ENCODE results near the gene DNMT1. TPM values are rescaled to one million over a fixed set of nuclear protein-coding genes. Genes with fewer than 3 reads are reported as not detected.
A peak's percentile ranks its signal among the peaks of the same experiment; 100 is the strongest.

Gene DNMT1
- total RNA-seq, 1 experiment from 2014 or later, result 210 TPM

GRCh38 chr19:10228393-10228792 is 33.6 kb upstream of the DNMT1 start:
- ChIA-PET POLR2A (interaction anchor here (0.8 kb wide), 1 partner anchor 61 kb away, joined by 4 read pairs; no protein-coding TSS in a partner anchor), CTCF (interaction anchor here (0.5 to 3.6 kb wide), 24 partner anchors 8 to 177 kb away, joined by 3 to 43 read pairs (median 4); partner anchors contain the start of genes DNMT1, ICAM1 and ICAM5)
- ATAC-seq, result no peak
- DNase-seq (ENCODE audit: low spot score), result no peak
- no peaks in the 10 kb centered on the region for H3K9me3 Mint-ChIP-seq
- no peak overlapping the region for H3K27ac Mint-ChIP-seq
- no peak overlapping the region for H3K4me3 Mint-ChIP-seq
- H3K4me1 Mint-ChIP-seq, result peaks cover 10% of the 10 kb centered on the region
- TF ChIP-seq SOX15 (CRISPR knock-in tag; IDR thresholded peaks at IDR 0.05) (no peak), EMX1 (CRISPR knock-in tag; IDR thresholded peaks at IDR 0.05) (no peak), CDX4 (CRISPR knock-in tag; IDR thresholded peaks at IDR 0.05; ENCODE audit: borderline replicate concordance) (no peak), IRF2 (CRISPR knock-in tag; IDR thresholded peaks at IDR 0.05; ENCODE audit: borderline replicate concordance, low read depth) (no peak), PRRX2 (CRISPR knock-in tag; IDR thresholded peaks at IDR 0.05) (no peak), USF1 (CRISPR knock-in tag; IDR thresholded peaks at IDR 0.05) (no peak), TCF7 (CRISPR knock-in tag; IDR thresholded peaks at IDR 0.05; ENCODE audit: low read depth) (no peak), FOXK1 (CRISPR knock-in tag; IDR thresholded peaks at IDR 0.05) (no peak)
- TF ChIP-seq, protein P1, sequence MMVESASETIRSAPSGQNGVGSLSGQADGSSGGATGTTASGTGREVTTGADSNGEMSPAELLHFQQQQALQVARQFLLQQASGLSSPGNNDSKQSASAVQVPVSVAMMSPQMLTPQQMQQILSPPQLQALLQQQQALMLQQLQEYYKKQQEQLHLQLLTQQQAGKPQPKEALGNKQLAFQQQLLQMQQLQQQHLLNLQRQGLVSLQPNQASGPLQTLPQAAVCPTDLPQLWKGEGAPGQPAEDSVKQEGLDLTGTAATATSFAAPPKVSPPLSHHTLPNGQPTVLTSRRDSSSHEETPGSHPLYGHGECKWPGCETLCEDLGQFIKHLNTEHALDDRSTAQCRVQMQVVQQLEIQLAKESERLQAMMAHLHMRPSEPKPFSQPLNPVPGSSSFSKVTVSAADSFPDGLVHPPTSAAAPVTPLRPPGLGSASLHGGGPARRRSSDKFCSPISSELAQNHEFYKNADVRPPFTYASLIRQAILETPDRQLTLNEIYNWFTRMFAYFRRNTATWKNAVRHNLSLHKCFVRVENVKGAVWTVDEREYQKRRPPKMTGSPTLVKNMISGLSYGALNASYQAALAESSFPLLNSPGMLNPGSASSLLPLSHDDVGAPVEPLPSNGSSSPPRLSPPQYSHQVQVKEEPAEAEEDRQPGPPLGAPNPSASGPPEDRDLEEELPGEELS (CRISPR knock-in tag; IDR thresholded peaks at IDR 0.05), result no peak
- TF ChIP-seq, protein P2, sequence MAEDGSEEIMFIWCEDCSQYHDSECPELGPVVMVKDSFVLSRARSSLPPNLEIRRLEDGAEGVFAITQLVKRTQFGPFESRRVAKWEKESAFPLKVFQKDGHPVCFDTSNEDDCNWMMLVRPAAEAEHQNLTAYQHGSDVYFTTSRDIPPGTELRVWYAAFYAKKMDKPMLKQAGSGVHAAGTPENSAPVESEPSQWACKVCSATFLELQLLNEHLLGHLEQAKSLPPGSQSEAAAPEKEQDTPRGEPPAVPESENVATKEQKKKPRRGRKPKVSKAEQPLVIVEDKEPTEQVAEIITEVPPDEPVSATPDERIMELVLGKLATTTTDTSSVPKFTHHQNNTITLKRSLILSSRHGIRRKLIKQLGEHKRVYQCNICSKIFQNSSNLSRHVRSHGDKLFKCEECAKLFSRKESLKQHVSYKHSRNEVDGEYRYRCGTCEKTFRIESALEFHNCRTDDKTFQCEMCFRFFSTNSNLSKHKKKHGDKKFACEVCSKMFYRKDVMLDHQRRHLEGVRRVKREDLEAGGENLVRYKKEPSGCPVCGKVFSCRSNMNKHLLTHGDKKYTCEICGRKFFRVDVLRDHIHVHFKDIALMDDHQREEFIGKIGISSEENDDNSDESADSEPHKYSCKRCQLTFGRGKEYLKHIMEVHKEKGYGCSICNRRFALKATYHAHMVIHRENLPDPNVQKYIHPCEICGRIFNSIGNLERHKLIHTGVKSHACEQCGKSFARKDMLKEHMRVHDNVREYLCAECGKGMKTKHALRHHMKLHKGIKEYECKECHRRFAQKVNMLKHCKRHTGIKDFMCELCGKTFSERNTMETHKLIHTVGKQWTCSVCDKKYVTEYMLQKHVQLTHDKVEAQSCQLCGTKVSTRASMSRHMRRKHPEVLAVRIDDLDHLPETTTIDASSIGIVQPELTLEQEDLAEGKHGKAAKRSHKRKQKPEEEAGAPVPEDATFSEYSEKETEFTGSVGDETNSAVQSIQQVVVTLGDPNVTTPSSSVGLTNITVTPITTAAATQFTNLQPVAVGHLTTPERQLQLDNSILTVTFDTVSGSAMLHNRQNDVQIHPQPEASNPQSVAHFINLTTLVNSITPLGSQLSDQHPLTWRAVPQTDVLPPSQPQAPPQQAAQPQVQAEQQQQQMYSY (CRISPR knock-in tag; IDR thresholded peaks at IDR 0.05), result no peak
- H3K36me3 Mint-ChIP-seq, result peaks cover 5% of the 10 kb centered on the region
- no peaks in the 10 kb centered on the region; the same call in 1 of the 2 replicates for H3K27me3 Mint-ChIP-seq (ENCODE audit: low read depth)

DNA sequence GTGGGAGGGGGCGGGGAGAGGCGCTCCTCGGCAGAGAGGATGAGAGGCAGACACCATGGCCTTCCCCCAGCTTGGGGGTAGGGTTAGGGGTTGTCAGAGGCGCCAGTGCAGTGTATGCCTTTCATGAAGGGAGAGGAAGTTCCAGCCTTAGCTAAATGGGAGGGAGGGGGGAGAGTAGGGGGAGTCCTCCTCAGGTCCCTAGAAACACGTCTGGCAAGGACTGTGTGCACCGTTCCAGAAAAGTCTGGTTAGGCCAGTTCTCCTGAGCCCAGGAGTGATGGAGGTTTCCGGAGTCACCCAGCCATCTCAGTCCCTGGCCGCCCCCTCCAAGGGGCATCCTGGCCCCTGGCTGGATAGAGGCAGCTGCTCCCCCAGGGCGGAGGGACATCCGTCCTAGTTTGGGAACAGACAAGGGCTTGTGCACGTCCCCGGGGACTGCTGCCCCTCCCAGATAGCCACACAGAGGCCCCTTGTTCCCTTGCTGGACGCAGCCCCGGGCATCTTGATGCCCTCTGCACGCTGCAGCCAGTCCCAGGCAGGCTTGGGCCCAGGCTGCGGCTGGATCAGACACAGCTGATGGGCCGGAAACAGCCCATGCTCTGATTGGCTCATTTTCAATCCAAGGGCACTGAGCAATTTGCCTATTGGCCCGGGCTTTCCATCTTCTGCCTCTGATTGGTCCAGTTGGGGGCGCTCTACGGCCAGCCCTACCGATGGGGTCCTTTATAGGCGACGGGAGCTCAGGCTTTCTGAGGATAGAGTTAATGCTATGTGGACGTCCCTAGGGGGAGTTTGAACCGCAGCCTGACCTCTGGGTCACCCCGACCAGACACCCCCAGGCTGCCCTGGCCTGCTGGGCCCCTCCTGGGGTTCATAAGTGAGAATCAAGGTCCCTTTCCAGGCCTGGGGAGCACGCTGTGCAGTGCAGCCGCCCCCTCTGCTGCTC is 32.5 kb upstream of the DNMT1 start:
- Mint-ChIP-seq H3K4me1 (peaks cover 10% of the 10 kb centered on the region), H3K4me3 (no peak overlapping the region), H3K27me3 (ENCODE audit: low read depth) (no peaks in the 10 kb centered on the region; the same call in 1 of the 2 replicates), H3K27ac (no peak overlapping the region), H3K9me3 (no peaks in the 10 kb centered on the region), H3K36me3 (peaks cover 8% of the 10 kb centered on the region)
- DNase-seq (ENCODE audit: low spot score) (peak; percentile 52), ATAC-seq (0 out of 2 replicates have a peak, but pooled peaks have one; percentile 5)
- ChIA-PET POLR2A (interaction anchor here (0.6 to 0.8 kb wide), 3 partner anchors 14 to 153 kb away, joined by 3 to 4 read pairs (median 3); partner anchors contain the start of gene TYK2), CTCF (interaction anchor here (0.5 to 3.6 kb wide), 16 partner anchors 8 to 190 kb away, joined by 3 to 43 read pairs (median 4); partner anchors contain the start of gene ICAM1)
- TF ChIP-seq, protein P2 (CRISPR knock-in tag; IDR thresholded peaks at IDR 0.05), result no peak
- TF ChIP-seq USF2 (CRISPR knock-in tag; IDR thresholded peaks at IDR 0.05) (no peak), ZNF281 (CRISPR knock-in tag; IDR thresholded peaks at IDR 0.05) (no peak), ZBTB43 (CRISPR knock-in tag; IDR thresholded peaks at IDR 0.05) (no peak), NFYB (CRISPR knock-in tag; conservative IDR thresholded peaks at IDR 0.05; ENCODE audit: low read depth) (peak; percentile 74), NR1H2 (CRISPR knock-in tag; IDR thresholded peaks at IDR 0.05) (no peak)

Data from WTC11 (cell line).